Activated naive CD4-positive, alpha-beta T cell treated with anti-CD3 and anti-CD28 coated beads, Interleukin-2, amount 50 U/mL, for 24 hours (primary cell): Measurements from ENCODE around the gene ANOS1.

Source experiments
- H3K27ac Mint-ChIP-seq: one replicate; pipeline ENCODE4 v1.8.0; 2021; ENCODE audit warnings: mild to moderate bottlenecking, mixed read lengths
- H3K27me3 Mint-ChIP-seq: one replicate; pipeline ENCODE4 v1.8.0; 2021; ENCODE audit warnings: mixed read lengths
- H3K36me3 Mint-ChIP-seq: one replicate; pipeline ENCODE4 v1.8.0; 2021; ENCODE audit warnings: mixed read lengths
- H3K4me1 Mint-ChIP-seq: one replicate; pipeline ENCODE4 v1.8.0; 2021; ENCODE audit warnings: mixed read lengths
- H3K4me3 Mint-ChIP-seq: one replicate; pipeline ENCODE4 v1.8.0; 2021; ENCODE audit warnings: mild to moderate bottlenecking, mixed read lengths
- H3K9me3 Mint-ChIP-seq: one replicate; pipeline ENCODE4 v1.8.0; 2021; ENCODE audit warnings: mixed read lengths

Gene ANOS1

GRCh38 chrX:8673201-8673600 lies 58.7 kb downstream of the ANOS1 start:
- Mint-ChIP-seq H3K36me3 (no peaks in the 10 kb centered on the region), H3K27me3 (peaks cover 4% of the 10 kb centered on the region), H3K4me3 (no peak overlapping the region), H3K4me1 (no peaks in the 10 kb centered on the region), H3K27ac (no peak overlapping the region), H3K9me3 (no peaks in the 10 kb centered on the region)

- Mint-ChIP-seq H3K27ac (no peak overlapping the region), H3K36me3 (no peaks in the 10 kb centered on the region)
Measured at GRCh38 chrX:8672176-8672575, 59.8 kb downstream of the ANOS1 start.

GRCh38 chrX:8668813-8669212 lies 63.1 kb downstream of the ANOS1 start:
- Mint-ChIP-seq H3K36me3 (no peaks in the 10 kb centered on the region), H3K27ac (no peak overlapping the region), H3K9me3 (no peaks in the 10 kb centered on the region), H3K27me3 (peaks cover 4% of the 10 kb centered on the region), H3K4me3 (no peak overlapping the region), H3K4me1 (no peaks in the 10 kb centered on the region)

More at GRCh38 chrX:8672176-8672575, 59.8 kb downstream of the ANOS1 start:
- H3K4me1 Mint-ChIP-seq: no peaks in the 10 kb centered on the region
- no peak overlapping the region for H3K4me3 Mint-ChIP-seq
- no peaks in the 10 kb centered on the region for H3K9me3 Mint-ChIP-seq
- peaks cover 4% of the 10 kb centered on the region for H3K27me3 Mint-ChIP-seq

- no peak overlapping the region for H3K4me3 Mint-ChIP-seq
- H3K27ac Mint-ChIP-seq: no peak overlapping the region
- H3K27me3 Mint-ChIP-seq: no peaks in the 10 kb centered on the region
- H3K9me3 Mint-ChIP-seq: no peaks in the 10 kb centered on the region
- H3K4me1 Mint-ChIP-seq: no peaks in the 10 kb centered on the region
- no peaks in the 10 kb centered on the region for H3K36me3 Mint-ChIP-seq
Measured at GRCh38 chrX:8663325-8663724, 68.6 kb downstream of the ANOS1 start.

GRCh38 chrX:8657883-8658282 lies 74.1 kb downstream of the ANOS1 start:
- H3K27ac Mint-ChIP-seq: no peak overlapping the region
- H3K9me3 Mint-ChIP-seq: no peaks in the 10 kb centered on the region
- no peaks in the 10 kb centered on the region for H3K4me1 Mint-ChIP-seq
- no peaks in the 10 kb centered on the region for H3K27me3 Mint-ChIP-seq
- H3K4me3 Mint-ChIP-seq: no peak overlapping the region
- no peaks in the 10 kb centered on the region for H3K36me3 Mint-ChIP-seq

GRCh38 chrX:8653956-8654355 lies 78.0 kb downstream of the ANOS1 start:
- H3K36me3 Mint-ChIP-seq: no peaks in the 10 kb centered on the region
- no peaks in the 10 kb centered on the region for H3K4me1 Mint-ChIP-seq
- no peaks in the 10 kb centered on the region for H3K9me3 Mint-ChIP-seq
- H3K4me3 Mint-ChIP-seq: no peak overlapping the region
- H3K27ac Mint-ChIP-seq: no peak overlapping the region
- H3K27me3 Mint-ChIP-seq: no peaks in the 10 kb centered on the region

GRCh38 chrX:8649969-8650368 lies 82.0 kb downstream of the ANOS1 start:
- Mint-ChIP-seq H3K27ac (no peak overlapping the region), H3K27me3 (no peaks in the 10 kb centered on the region), H3K4me3 (no peak overlapping the region), H3K36me3 (no peaks in the 10 kb centered on the region), H3K4me1 (no peaks in the 10 kb centered on the region), H3K9me3 (no peaks in the 10 kb centered on the region)

- H3K27me3 Mint-ChIP-seq: no peaks in the 10 kb centered on the region
- H3K9me3 Mint-ChIP-seq: no peaks in the 10 kb centered on the region
- no peaks in the 10 kb centered on the region for H3K4me1 Mint-ChIP-seq
Measured at GRCh38 chrX:8647176-8647575, 84.8 kb downstream of the ANOS1 start.

GRCh38 chrX:8639949-8640475 lies 91.9 kb downstream of the ANOS1 start:
- H3K4me1 Mint-ChIP-seq: no peaks in the 10 kb centered on the region
- no peaks in the 10 kb centered on the region for H3K27me3 Mint-ChIP-seq
- no peaks in the 10 kb centered on the region for H3K36me3 Mint-ChIP-seq
- H3K9me3 Mint-ChIP-seq: no peaks in the 10 kb centered on the region
- H3K27ac Mint-ChIP-seq: no peak overlapping the region
- H3K4me3 Mint-ChIP-seq: no peak overlapping the region

More at GRCh38 chrX:8647176-8647575, 84.8 kb downstream of the ANOS1 start:
- no peak overlapping the region for H3K27ac Mint-ChIP-seq
- H3K36me3 Mint-ChIP-seq: no peaks in the 10 kb centered on the region
- no peak overlapping the region for H3K4me3 Mint-ChIP-seq

GRCh38 chrX:8636497-8636896 lies 95.4 kb downstream of the ANOS1 start:
- no peak overlapping the region for H3K4me3 Mint-ChIP-seq
- H3K36me3 Mint-ChIP-seq: no peaks in the 10 kb centered on the region
- H3K9me3 Mint-ChIP-seq: no peaks in the 10 kb centered on the region
- no peak overlapping the region for H3K27ac Mint-ChIP-seq
- H3K4me1 Mint-ChIP-seq: no peaks in the 10 kb centered on the region
- H3K27me3 Mint-ChIP-seq: no peaks in the 10 kb centered on the region

GRCh38 chrX:8635812-8636211 lies 96.1 kb downstream of the ANOS1 start:
- Mint-ChIP-seq H3K4me1 (no peaks in the 10 kb centered on the region), H3K4me3 (no peak overlapping the region), H3K27ac (no peak overlapping the region)

GRCh38 chrX:8632924-8633323 lies 99.0 kb downstream of the ANOS1 start:
- Mint-ChIP-seq H3K4me1 (no peaks in the 10 kb centered on the region), H3K9me3 (no peaks in the 10 kb centered on the region), H3K36me3 (no peaks in the 10 kb centered on the region), H3K27ac (no peak overlapping the region), H3K4me3 (no peak overlapping the region), H3K27me3 (no peaks in the 10 kb centered on the region)

More at GRCh38 chrX:8635812-8636211, 96.1 kb downstream of the ANOS1 start:
- Mint-ChIP-seq H3K36me3 (no peaks in the 10 kb centered on the region), H3K27me3 (no peaks in the 10 kb centered on the region), H3K9me3 (no peaks in the 10 kb centered on the region)

GRCh38 chrX:8629871-8630270 lies 102.1 kb downstream of the ANOS1 start:
- no peaks in the 10 kb centered on the region for H3K27me3 Mint-ChIP-seq
- no peaks in the 10 kb centered on the region for H3K9me3 Mint-ChIP-seq
- H3K36me3 Mint-ChIP-seq: no peaks in the 10 kb centered on the region
- H3K27ac Mint-ChIP-seq: no peak overlapping the region
- no peak overlapping the region for H3K4me3 Mint-ChIP-seq
- H3K4me1 Mint-ChIP-seq: no peaks in the 10 kb centered on the region

- no peaks in the 10 kb centered on the region for H3K36me3 Mint-ChIP-seq
- H3K27me3 Mint-ChIP-seq: no peaks in the 10 kb centered on the region
- no peaks in the 10 kb centered on the region for H3K4me1 Mint-ChIP-seq
- no peaks in the 10 kb centered on the region for H3K9me3 Mint-ChIP-seq
- no peak overlapping the region for H3K27ac Mint-ChIP-seq
- H3K4me3 Mint-ChIP-seq: no peak overlapping the region
Measured at GRCh38 chrX:8627796-8628195, 104.1 kb downstream of the ANOS1 start.

GRCh38 chrX:8607326-8607725 lies 124.6 kb downstream of the ANOS1 start:
- Mint-ChIP-seq H3K27ac (no peak overlapping the region), H3K27me3 (no peaks in the 10 kb centered on the region), H3K4me3 (no peak overlapping the region), H3K36me3 (no peaks in the 10 kb centered on the region), H3K9me3 (no peaks in the 10 kb centered on the region), H3K4me1 (no peaks in the 10 kb centered on the region)

GRCh38 chrX:8604131-8604530 lies 127.8 kb downstream of the ANOS1 start:
- H3K4me1 Mint-ChIP-seq: no peaks in the 10 kb centered on the region
- H3K9me3 Mint-ChIP-seq: no peaks in the 10 kb centered on the region
- no peak overlapping the region for H3K27ac Mint-ChIP-seq
- H3K4me3 Mint-ChIP-seq: no peak overlapping the region
- H3K36me3 Mint-ChIP-seq: no peaks in the 10 kb centered on the region
- no peaks in the 10 kb centered on the region for H3K27me3 Mint-ChIP-seq

- no peak overlapping the region for H3K4me3 Mint-ChIP-seq
- H3K4me1 Mint-ChIP-seq: no peaks in the 10 kb centered on the region
- no peaks in the 10 kb centered on the region for H3K36me3 Mint-ChIP-seq
- H3K27me3 Mint-ChIP-seq: no peaks in the 10 kb centered on the region
- no peak overlapping the region for H3K27ac Mint-ChIP-seq
- H3K9me3 Mint-ChIP-seq: no peaks in the 10 kb centered on the region
Measured at GRCh38 chrX:8591501-8591900, 140.4 kb downstream of the ANOS1 start.
